HG03103 (cell line): ENCODE data around the gene SWT1.
"Not testable (repeated sequence)": the region's sequence is repeated elsewhere in the genome, so short reads cannot be mapped to it uniquely, and the experiment has no call there.

Experiments
- ATAC-seq: cut with Tn5 transposase; IDR thresholded peaks from one replicate; pipeline ENCODE4 v1.9.1; 2021; ENCODE audit warnings: low read depth; ENCODE audit not compliant: unreplicated experiment

SWT1 gene

GRCh38 chr1:185245466-185245865 lies 88.5 kb downstream of the SWT1 start:
- ATAC-seq = no peak

- ATAC-seq = no peak
Measured at GRCh38 chr1:185249563-185249962, 92.6 kb downstream of the SWT1 start.

- ATAC-seq = no peak
Measured at GRCh38 chr1:185250063-185250462, 93.1 kb downstream of the SWT1 start.

GRCh38 chr1:185251928-185252327 lies 95.0 kb downstream of the SWT1 start:
- not testable (repeated sequence) for ATAC-seq

GRCh38 chr1:185252404-185252803 lies 95.4 kb downstream of the SWT1 start:
- not testable (repeated sequence) for ATAC-seq

GRCh38 chr1:185255595-185255994 lies 98.6 kb downstream of the SWT1 start:
- ATAC-seq = not testable (repeated sequence)

GRCh38 chr1:185257116-185257949 lies 100.4 kb downstream of the SWT1 start:
- not testable (repeated sequence) for ATAC-seq

GRCh38 chr1:185257950-185258208 lies 100.9 kb downstream of the SWT1 start:
- ATAC-seq = no peak

GRCh38 chr1:185258676-185259075 lies 101.7 kb downstream of the SWT1 start:
- ATAC-seq = no peak

- ATAC-seq = no peak
Measured at GRCh38 chr1:185260611-185261010, 103.6 kb downstream of the SWT1 start.

GRCh38 chr1:185262151-185262550 lies 105.2 kb downstream of the SWT1 start:
- ATAC-seq = no peak

- ATAC-seq = no peak
Measured at GRCh38 chr1:185263292-185263691, 106.3 kb downstream of the SWT1 start.

- ATAC-seq = no peak
Measured at GRCh38 chr1:185263780-185264179, 106.8 kb downstream of the SWT1 start.

- ATAC-seq = no peak
Measured at GRCh38 chr1:185265314-185265713, 108.3 kb downstream of the SWT1 start.

- ATAC-seq = no peak
Measured at GRCh38 chr1:185267301-185267700, 110.3 kb downstream of the SWT1 start.

- no peak for ATAC-seq
Measured at GRCh38 chr1:185267701-185268100, 110.7 kb downstream of the SWT1 start.

- no peak for ATAC-seq
Measured at GRCh38 chr1:185268352-185268751, 111.4 kb downstream of the SWT1 start.

GRCh38 chr1:185271921-185272320 lies 115.0 kb downstream of the SWT1 start:
- no peak for ATAC-seq

GRCh38 chr1:185279571-185279970 lies 122.6 kb downstream of the SWT1 start:
- no peak for ATAC-seq

GRCh38 chr1:185280589-185280988 lies 123.6 kb downstream of the SWT1 start:
- no peak for ATAC-seq

- peak; percentile 51 for ATAC-seq
Measured at GRCh38 chr1:185281245-185281644, 124.3 kb downstream of the SWT1 start.

GRCh38 chr1:185284116-185284515 lies 127.1 kb downstream of the SWT1 start:
- ATAC-seq = no peak
